GM19099 (cell line): ENCODE data around the gene PCBP2.

Experiments
- POLR2A ChIP-seq: IDR thresholded peaks from 3 replicates; pipeline ENCODE4 v1.6.1; 2011; ENCODE audit warnings: low read depth; ENCODE audit not compliant: insufficient read length; ENCODE audit errors: extremely low read depth

PCBP2 gene

DNA sequence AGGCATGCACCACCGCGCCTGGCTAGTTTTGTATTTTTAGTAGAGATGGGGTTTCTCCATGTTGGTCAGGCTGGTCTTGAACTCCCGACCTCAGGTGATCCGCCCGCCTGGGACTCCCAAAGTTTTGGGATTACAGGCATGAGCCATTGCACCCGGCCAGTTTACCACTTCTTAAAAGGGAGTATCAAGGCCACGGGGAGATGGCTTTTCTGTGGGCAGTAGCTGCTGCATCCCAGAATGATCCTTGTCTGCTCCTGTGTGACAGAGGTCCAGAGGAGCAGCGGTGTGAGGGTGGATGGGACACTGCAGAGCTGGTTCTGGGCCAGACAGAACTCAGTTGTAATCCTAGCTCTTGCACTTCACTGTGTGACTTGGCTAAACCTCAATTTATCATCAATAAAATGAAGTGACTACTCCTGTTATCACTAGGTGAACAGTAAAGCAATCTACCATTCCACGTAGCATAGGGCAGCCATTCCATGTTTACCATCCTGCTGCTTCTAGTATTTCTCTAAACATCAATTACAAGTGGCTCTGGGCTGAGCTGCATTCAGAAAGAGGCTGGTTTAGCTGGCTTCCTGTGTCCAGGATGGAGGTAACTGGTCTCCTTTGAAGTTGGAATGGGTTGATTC is 58.4 kb downstream of the PCBP2 start:
- TF ChIP-seq POLR2A = no peak

DNA sequence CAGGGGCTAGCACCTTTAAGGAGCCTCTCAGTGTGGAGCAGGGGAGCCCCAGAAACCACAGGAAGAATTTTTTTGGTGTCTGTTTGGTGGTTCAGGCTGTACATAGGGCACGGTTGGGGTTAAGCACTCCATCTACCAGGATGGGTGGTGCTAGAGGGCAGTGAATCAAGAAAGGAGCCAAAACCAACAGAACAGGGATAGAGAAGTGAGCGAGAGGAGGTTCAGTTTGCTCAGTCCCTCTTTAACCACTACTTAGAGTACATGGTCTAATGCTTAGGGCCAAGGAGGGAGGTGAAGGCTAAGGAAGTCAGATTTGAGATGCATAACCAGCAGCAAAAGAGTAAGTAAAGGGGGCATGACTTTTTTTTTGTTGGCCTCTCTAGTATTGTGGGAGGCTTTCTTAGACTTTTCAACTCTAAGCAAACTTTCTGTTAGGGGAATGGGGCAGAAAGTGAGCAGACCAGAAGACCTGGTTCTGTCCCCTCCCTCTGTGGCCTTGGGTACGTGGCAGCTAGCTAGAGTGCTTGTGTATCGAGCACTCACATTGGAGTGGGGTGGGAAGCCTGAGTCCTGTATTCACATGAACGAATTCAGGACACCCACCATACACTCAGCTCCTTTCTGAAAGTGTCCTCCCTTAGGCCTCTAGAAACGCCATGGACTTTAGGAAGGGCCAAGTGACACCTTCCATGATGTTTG is 62.0 kb downstream of the PCBP2 start:
- TF ChIP-seq POLR2A = no peak

GRCh38 chr12:53514628-53515290 is 62.9 kb downstream of the PCBP2 start:
- no peak for TF ChIP-seq POLR2A

DNA sequence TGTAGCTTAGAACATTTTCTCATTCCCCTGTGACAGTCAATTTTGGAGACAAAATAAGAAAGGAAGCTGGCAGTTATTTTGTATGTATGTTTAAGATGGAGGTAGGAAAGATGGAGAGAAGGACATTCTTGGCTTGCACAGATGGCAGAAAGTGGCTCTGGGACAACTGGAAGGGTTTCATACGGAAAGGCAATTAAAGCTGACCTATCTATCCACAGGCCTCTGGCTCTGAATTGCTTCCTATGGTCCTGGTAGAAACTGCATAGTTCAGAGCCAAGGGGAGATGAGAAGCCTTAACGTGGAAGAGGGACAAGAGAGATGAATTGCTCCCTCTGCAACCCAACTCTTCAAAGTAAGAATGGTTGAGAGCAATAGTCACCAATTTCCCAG is 63.4 kb downstream of the PCBP2 start:
- no peak for TF ChIP-seq POLR2A

- no peak for TF ChIP-seq POLR2A
These were observed 65.0 kb downstream of the PCBP2 start for GRCh38 chr12:53516758-53517455.

- TF ChIP-seq POLR2A = no peak
These were observed 66.5 kb downstream of the PCBP2 start for GRCh38 chr12:53518381-53518780.

DNA sequence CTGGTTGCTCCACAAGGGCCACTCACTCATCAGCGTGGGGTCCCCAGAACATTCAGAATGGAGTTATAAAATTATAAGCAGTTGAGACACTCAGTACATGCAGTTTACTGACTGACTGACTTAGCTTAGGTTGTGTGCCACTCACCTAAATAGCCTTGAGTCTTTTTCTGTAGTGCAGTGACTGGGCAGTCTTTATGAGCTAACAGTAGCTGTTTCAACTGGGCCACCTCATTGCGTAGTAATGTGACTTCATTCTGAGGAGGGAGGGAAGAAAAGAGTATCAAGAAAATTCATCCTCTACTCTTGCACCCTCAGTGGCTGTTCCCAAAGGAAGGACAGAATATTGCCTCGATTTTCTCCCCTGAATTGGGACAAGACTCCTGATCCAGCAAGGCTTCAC is 71.2 kb downstream of the PCBP2 start:
- TF ChIP-seq POLR2A = no peak

- no peak for TF ChIP-seq POLR2A
These were observed 72.6 kb downstream of the PCBP2 start for GRCh38 chr12:53524476-53524875.

- TF ChIP-seq POLR2A = no peak
These were observed 78.2 kb downstream of the PCBP2 start for GRCh38 chr12:53530061-53530460.
